Measurements from ENCODE around the gene NLRP13. TPM values are rescaled to one million over a fixed set of nuclear protein-coding genes. Genes with fewer than 3 reads are reported as not detected.

NLRP13 gene
- total and polyA plus RNA-seq, 2 experiments from 2014 or later = not detected

DNA sequence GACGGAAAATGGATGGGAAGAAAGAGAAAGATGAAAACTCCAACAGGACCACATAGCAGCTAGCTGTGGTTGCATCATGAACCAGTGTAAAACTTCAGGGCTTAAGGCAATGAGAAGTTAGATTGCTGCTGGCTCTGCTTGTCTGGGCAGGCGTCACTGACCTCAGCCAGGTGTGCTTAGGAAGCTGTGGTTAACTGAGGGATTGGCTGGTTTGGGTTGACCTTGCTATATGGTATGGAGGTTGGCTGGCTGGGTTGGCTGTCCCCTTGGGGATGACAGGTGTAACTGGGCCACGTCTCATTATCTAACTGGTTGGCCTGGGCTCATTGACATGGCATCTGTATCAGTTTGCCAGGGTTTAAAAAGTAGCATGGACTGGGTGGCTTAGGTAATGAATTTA is 54.9 kb downstream of the NLRP13 start (continued):
- TF ChIP-seq ZNF331 (CRISPR knock-in tag; IDR thresholded peaks at IDR 0.05; ENCODE audit: low read depth) = no peak
- TF ChIP-seq, protein P1, sequence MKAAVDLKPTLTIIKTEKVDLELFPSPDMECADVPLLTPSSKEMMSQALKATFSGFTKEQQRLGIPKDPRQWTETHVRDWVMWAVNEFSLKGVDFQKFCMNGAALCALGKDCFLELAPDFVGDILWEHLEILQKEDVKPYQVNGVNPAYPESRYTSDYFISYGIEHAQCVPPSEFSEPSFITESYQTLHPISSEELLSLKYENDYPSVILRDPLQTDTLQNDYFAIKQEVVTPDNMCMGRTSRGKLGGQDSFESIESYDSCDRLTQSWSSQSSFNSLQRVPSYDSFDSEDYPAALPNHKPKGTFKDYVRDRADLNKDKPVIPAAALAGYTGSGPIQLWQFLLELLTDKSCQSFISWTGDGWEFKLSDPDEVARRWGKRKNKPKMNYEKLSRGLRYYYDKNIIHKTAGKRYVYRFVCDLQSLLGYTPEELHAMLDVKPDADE (IDR thresholded peaks at IDR 0.05) = no peak
- TF ChIP-seq, protein P2, sequence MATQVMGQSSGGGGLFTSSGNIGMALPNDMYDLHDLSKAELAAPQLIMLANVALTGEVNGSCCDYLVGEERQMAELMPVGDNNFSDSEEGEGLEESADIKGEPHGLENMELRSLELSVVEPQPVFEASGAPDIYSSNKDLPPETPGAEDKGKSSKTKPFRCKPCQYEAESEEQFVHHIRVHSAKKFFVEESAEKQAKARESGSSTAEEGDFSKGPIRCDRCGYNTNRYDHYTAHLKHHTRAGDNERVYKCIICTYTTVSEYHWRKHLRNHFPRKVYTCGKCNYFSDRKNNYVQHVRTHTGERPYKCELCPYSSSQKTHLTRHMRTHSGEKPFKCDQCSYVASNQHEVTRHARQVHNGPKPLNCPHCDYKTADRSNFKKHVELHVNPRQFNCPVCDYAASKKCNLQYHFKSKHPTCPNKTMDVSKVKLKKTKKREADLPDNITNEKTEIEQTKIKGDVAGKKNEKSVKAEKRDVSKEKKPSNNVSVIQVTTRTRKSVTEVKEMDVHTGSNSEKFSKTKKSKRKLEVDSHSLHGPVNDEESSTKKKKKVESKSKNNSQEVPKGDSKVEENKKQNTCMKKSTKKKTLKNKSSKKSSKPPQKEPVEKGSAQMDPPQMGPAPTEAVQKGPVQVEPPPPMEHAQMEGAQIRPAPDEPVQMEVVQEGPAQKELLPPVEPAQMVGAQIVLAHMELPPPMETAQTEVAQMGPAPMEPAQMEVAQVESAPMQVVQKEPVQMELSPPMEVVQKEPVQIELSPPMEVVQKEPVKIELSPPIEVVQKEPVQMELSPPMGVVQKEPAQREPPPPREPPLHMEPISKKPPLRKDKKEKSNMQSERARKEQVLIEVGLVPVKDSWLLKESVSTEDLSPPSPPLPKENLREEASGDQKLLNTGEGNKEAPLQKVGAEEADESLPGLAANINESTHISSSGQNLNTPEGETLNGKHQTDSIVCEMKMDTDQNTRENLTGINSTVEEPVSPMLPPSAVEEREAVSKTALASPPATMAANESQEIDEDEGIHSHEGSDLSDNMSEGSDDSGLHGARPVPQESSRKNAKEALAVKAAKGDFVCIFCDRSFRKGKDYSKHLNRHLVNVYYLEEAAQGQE (IDR thresholded peaks at IDR 0.05; ENCODE audit: unreplicated experiment) = no peak
- no peak for TF ChIP-seq NANOG (IDR thresholded peaks at IDR 0.05; ENCODE audit: borderline replicate concordance)
- TF ChIP-seq EZH2phosphoT487 (IDR thresholded peaks at IDR 0.05; ENCODE audit: unreplicated experiment) = no peak
- no peak for TF ChIP-seq CREB1 (CRISPR knock-in tag; IDR thresholded peaks at IDR 0.05; ENCODE audit: low read depth)
- no peak for TF ChIP-seq STAT1 (IDR thresholded peaks at IDR 0.05; ENCODE audit: unreplicated experiment)

DNA sequence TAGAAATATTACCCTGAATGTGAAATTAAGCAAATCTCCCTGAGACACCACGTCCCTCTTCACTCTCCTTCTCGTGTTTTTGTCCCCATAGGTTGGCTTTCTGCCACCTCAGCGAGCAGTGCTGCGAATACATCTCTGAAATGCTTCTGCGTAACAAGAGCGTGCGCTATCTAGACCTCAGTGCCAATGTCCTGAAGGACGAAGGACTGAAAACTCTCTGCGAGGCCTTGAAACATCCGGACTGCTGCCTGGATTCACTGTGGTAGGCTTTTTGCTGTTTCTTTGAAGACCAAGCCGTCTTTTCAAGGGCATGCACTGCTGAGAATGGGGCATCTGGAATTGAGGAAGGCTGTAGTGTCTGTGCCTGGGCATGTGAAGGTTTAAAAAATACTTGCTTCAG is 61.4 kb downstream of the NLRP13 start:
- Histone ChIP-seq H3K4me2 (no peak overlapping the region), H3K36me3 (ENCODE audit: insufficient read depth) (no peaks in the 10 kb centered on the region), H3K27me3 (ENCODE audit: insufficient read depth) (no peaks in the 10 kb centered on the region), H2AFZ (no peak overlapping the region), H3K4me1 (ENCODE audit: insufficient read depth) (no peaks in the 10 kb centered on the region), H3K4me3 (no peak overlapping the region), H3K79me2 (replicated peaks; ENCODE audit: insufficient read depth) (no peaks in the 10 kb centered on the region), H3K27ac (ENCODE audit: low read depth) (no peak overlapping the region), H3K9me2 (ENCODE audit: insufficient read depth) (no peaks in the 10 kb centered on the region), H4K20me1 (replicated peaks; ENCODE audit: insufficient read depth) (no peaks in the 10 kb centered on the region), H3F3A (replicated peaks; ENCODE audit: low read depth) (no peaks in the 10 kb centered on the region)
- ATAC-seq = no peak
- Mint-ChIP-seq H3K27ac (no peak overlapping the region), H3K4me1 (no peaks in the 10 kb centered on the region), H3K9me3 (peaks cover 91% of the 10 kb centered on the region), H3K36me3 (ENCODE audit: low read depth) (peaks cover 27% of the 10 kb centered on the region), H3K27me3 (ENCODE audit: insufficient read depth, low read depth, poor library complexity) (peaks cover 2% of the 10 kb centered on the region), H3K4me3 (no peak overlapping the region)
- DNase-seq (ENCODE audit: low spot score) = no peak
- TF ChIP-seq STAT1 (IDR thresholded peaks at IDR 0.05; ENCODE audit: unreplicated experiment) (no peak), POLR2AphosphoS5 (IDR thresholded peaks at IDR 0.05; ENCODE audit: low read depth) (no peak), ZNF331 (CRISPR knock-in tag; IDR thresholded peaks at IDR 0.05; ENCODE audit: low read depth) (no peak), EZH2 (IDR thresholded peaks at IDR 0.05; ENCODE audit: low read depth, unreplicated experiment) (no peak), CREB1 (CRISPR knock-in tag; IDR thresholded peaks at IDR 0.05; ENCODE audit: low read depth) (no peak), EZH2phosphoT487 (IDR thresholded peaks at IDR 0.05; ENCODE audit: unreplicated experiment) (no peak), NANOG (IDR thresholded peaks at IDR 0.05; ENCODE audit: borderline replicate concordance) (no peak), ZNF114 (CRISPR knock-in tag; IDR thresholded peaks at IDR 0.05) (no peak)
- TF ChIP-seq, protein P3, sequence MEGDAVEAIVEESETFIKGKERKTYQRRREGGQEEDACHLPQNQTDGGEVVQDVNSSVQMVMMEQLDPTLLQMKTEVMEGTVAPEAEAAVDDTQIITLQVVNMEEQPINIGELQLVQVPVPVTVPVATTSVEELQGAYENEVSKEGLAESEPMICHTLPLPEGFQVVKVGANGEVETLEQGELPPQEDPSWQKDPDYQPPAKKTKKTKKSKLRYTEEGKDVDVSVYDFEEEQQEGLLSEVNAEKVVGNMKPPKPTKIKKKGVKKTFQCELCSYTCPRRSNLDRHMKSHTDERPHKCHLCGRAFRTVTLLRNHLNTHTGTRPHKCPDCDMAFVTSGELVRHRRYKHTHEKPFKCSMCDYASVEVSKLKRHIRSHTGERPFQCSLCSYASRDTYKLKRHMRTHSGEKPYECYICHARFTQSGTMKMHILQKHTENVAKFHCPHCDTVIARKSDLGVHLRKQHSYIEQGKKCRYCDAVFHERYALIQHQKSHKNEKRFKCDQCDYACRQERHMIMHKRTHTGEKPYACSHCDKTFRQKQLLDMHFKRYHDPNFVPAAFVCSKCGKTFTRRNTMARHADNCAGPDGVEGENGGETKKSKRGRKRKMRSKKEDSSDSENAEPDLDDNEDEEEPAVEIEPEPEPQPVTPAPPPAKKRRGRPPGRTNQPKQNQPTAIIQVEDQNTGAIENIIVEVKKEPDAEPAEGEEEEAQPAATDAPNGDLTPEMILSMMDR (conservative IDR thresholded peaks at IDR 0.05; ENCODE audit: low read depth in 2 of 2) = no peak
- TF ChIP-seq, protein P1 (IDR thresholded peaks at IDR 0.05) = no peak
